AG04450 (cell line): Measurements from ENCODE around the gene CBFA2T2. TPM values are rescaled to one million over a fixed set of nuclear protein-coding genes. Genes with fewer than 3 reads are reported as not detected.

Source experiments
- CTCF ChIA-PET: fragments of 300-600, 350-600 bp; formaldehyde crosslinking; extraction: SDS; loops from one replicate; lab custom pipeline; 2022; ENCODE audit warnings: antibody characterized with exemption, inconsistent platforms; lab: Charles Lee
- POLR2A ChIA-PET: fragments of 350-600 bp; formaldehyde crosslinking; extraction: SDS; loops from one replicate; lab custom pipeline; 2021; ENCODE audit warnings: antibody characterized with exemption, inconsistent platforms; lab: Yijun Ruan, JAX
- DNase-seq: peaks from one replicate; pipeline ENCODE4 v3.0.0-alpha.2; 2011; ENCODE audit warnings: low read depth, low spot score
- H3K27ac ChIP-seq: one replicate; pipeline ENCODE4 v1.5.1; 2012; ENCODE audit warnings: low read depth, low read length, control low read depth
- H3K27me3 ChIP-seq: one replicate; pipeline ENCODE4 v1.6.0; 2012; ENCODE audit warnings: low read length; ENCODE audit not compliant: control insufficient read depth, insufficient read depth
- H3K4me3 ChIP-seq: 2 replicates; pipeline ENCODE4 v1.5.1; 2011; ENCODE audit warnings: mild to moderate bottlenecking, low read depth, low read length, control low read depth
- H3K9me3 ChIP-seq: 2 replicates; pipeline ENCODE4 v1.5.1; 2012; ENCODE audit warnings: low read length; ENCODE audit not compliant: control insufficient read depth, insufficient read depth
- polyA plus RNA-seq: library from polyadenylated mRNA; depleted of rRNA; stranded (reverse); fragments of >200 nt; gene quantifications from 2 replicates; pipeline ENCODE4 v1.2.3, GENCODE V29; 2011
- TF ChIP-seq, protein P1 (sequence below): IDR thresholded peaks from 2 replicates; pipeline ENCODE4 v1.5.1; 2011; ENCODE audit warnings: low read depth, low read length, control low read depth, inconsistent platforms

Gene CBFA2T2
- polyA plus RNA-seq, 1 experiment = 11.3 TPM

DNA sequence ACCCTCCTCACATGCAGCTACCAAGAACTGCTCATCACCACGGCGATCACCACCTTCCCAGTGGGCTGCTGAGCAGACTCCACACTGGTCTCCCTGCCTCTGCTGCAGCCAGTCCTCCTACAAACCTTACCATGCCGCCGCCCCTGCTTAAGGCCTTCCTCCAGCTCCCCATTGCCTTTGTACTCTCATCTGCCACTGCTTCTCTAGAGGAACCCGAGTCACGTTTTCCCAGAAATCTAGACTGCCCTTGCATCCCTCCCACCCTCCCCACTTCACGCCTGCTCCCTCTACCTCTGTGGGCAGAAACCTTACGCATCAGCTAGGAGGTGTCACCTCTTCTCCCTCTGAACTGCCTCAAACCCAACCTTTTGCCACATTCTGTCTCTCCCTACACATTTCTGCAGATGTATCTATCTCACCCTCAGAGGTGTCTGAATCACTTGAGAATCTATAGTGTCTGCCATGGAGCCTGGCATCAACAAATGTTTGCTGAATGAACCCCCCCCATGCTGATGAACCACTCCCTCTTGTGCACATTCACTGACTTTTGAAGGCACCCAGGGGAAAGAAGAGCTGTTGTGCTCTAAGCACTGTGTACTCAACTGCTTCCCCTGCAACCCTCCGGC lies 191.9 kb downstream of the CBFA2T2 start:
- H3K27me3 ChIP-seq = no peaks in the 10 kb centered on the region
- no peaks in the 10 kb centered on the region for H3K9me3 ChIP-seq
- H3K27ac ChIP-seq = no peak overlapping the region
- no peak for DNase-seq
- no peak overlapping the region for H3K4me3 ChIP-seq
- CTCF ChIA-PET = no interaction called here
- POLR2A ChIA-PET = no interaction called here
- TF ChIP-seq, protein P1, sequence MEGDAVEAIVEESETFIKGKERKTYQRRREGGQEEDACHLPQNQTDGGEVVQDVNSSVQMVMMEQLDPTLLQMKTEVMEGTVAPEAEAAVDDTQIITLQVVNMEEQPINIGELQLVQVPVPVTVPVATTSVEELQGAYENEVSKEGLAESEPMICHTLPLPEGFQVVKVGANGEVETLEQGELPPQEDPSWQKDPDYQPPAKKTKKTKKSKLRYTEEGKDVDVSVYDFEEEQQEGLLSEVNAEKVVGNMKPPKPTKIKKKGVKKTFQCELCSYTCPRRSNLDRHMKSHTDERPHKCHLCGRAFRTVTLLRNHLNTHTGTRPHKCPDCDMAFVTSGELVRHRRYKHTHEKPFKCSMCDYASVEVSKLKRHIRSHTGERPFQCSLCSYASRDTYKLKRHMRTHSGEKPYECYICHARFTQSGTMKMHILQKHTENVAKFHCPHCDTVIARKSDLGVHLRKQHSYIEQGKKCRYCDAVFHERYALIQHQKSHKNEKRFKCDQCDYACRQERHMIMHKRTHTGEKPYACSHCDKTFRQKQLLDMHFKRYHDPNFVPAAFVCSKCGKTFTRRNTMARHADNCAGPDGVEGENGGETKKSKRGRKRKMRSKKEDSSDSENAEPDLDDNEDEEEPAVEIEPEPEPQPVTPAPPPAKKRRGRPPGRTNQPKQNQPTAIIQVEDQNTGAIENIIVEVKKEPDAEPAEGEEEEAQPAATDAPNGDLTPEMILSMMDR = no peak

DNA sequence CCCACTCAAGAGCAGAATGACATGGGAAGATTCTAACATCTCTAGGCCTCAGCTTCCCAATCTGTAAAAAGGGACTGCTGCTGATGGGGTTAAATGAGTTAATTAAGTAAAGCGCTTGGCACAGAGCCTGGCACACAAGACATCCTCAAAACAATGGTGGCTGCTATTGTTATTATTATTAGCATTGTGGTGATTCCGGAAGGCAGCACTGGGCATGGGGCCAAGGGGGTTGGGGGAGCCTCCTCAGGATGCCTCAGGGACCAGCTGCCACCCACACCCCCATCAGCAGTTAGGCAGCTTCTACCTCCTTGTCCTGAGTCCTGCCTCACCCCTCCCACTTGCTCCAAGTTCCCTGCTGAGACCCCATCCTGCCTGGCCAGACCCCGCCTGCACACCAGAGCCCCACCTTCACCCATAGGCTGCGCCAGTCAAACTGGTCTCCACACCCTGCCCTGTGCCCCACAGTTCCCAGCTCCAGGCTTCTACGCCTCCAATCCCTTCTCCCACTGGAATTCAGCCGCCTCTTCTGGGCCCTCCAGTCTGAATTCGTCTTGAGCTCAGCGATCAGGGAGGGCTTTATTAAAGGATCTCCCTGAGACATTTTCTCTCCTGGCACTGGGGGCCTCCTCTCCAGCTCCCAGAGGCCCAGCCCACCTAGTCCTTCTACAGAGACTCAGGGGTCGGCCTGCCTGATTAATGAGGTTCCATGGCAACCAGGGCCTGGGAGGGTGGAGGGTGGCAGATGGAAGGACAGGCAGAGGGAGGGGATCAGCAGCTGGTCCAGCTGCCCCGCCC lies 194.8 kb downstream of the CBFA2T2 start:
- CTCF ChIA-PET = interaction anchor here (1.2 kb wide), 1 partner anchor 17 kb away, joined by 4 read pairs; no protein-coding TSS in a partner anchor
- H3K4me3 ChIP-seq = peak overlapping the region; percentile 51
- TF ChIP-seq, protein P1 = no peak
- no peak overlapping the region for H3K27ac ChIP-seq
- H3K9me3 ChIP-seq = no peaks in the 10 kb centered on the region
- DNase-seq = no peak
- H3K27me3 ChIP-seq = no peaks in the 10 kb centered on the region
- POLR2A ChIA-PET = interaction anchor here (1.1 kb wide), 1 partner anchor 18 kb away, joined by 4 read pairs; the partner anchor contains the start of gene ACTL10

DNA sequence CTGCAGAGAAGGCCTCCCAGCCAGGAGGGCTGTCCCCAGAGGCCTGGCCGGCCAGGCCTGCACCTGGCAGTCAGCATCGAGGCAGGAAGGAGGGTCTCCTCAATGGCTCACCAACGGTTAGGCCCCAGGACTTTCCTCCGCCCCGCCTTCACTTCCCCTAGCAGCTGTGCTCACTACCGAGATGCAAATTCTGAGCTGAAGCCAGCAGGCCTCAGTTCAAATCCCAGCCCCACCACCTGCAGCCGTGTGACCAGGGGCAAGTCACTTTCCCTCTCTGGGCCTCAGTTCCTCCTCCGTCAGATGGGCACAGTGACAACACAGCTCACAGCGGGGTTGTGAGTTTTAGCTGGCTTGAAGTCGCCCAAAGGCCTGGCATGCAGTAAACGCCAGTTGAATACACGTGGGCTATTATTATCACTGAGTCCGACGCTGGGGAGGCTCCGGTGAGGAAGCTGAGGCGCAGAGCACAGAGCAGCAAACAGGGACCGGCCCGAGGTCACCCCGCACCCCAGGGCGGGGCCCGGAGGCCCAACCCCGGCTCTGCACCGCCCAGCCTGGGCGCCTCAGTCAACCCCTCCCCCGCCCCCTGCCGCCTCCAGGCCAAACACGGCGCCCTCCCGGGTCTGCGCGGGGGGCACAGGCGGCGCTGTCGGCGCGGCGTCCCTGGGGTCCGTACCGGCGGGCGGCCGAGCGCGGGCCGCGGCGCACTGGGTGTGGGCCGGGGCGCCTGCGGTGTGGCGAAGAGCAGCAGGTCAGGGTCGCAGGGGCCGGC lies 195.6 kb downstream of the CBFA2T2 start:
- ChIA-PET CTCF (interaction anchor here (1.2 kb wide), 1 partner anchor 18 kb away, joined by 4 read pairs; no protein-coding TSS in a partner anchor), POLR2A (interaction anchor here (0.9 to 1.1 kb wide), 2 partner anchors 11 to 19 kb away, joined by 3 to 4 read pairs; partner anchors contain the start of genes ACTL10 and NECAB3)
- no peak for DNase-seq
- TF ChIP-seq, protein P1 = no peak
- Histone ChIP-seq H3K4me3 (peak overlapping the region; percentile 51), H3K9me3 (no peaks in the 10 kb centered on the region), H3K27ac (no peak overlapping the region), H3K27me3 (no peaks in the 10 kb centered on the region)

DNA sequence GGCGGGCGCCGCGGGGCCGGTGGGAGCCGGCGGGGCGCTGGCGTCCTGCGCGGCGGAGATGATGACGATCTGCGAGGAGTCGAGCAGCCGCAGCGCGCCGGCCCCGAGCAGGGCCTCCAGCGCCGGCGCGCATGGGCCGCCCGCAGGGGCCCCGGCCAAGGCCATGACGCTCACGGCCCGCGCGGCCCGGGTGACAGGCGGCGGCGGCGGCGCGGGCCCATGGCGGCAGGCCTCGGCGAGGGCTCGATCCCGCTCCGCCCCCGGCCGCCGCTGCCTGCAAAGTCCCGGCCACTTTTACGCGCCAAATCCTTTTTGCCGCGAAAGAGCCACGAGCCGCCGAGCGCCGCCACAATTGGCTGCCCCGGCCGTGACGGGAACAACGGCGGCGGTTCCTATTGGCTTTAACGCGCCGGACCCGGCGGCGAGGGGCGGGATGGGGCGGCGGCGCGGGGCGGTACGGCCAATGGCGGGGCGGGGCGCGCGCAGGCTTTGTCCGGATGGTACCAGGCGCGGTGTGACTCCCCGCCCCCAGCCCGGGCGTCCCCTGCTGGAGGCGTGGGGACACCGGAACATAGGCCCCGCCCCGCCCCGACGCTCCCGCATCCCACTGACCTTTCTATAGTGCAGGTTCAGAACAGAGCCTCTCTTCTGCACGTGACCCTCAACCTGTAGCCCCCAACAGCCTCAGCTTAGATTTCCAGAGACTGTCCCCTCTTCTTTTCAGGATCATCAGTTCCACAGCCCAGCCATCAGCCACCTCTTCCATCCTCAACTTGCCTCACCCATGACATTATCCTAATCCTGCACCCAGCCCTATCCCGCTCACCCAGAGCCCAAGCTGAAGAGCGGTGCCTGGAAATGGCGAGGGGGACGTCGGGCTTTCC lies 196.4 kb downstream of the CBFA2T2 start, which contains the start of gene E2F1:
Gene E2F1, minus strand, starts transcription at position 286 of the 884 bp plus-strand sequence. Its CDS starts 121 bp downstream, at position 165.
- POLR2A ChIA-PET = interaction anchor here (0.9 to 1.1 kb wide), 2 partner anchors 12 to 20 kb away, joined by 3 to 4 read pairs; partner anchors contain the start of genes ACTL10 and NECAB3
- H3K9me3 ChIP-seq = no peaks in the 10 kb centered on the region
- CTCF ChIA-PET = interaction anchor here (1.0 to 1.2 kb wide), 2 partner anchors 18 to 34 kb away, joined by 3 to 4 read pairs; partner anchors contain the start of gene PXMP4
- no peak within 1 kb of the TSS for H3K27ac ChIP-seq
- peak within 1 kb of the TSS; percentile 58 for H3K4me3 ChIP-seq
- TF ChIP-seq, protein P1 = peak; percentile 31
- H3K27me3 ChIP-seq = no peaks in the 10 kb centered on the region
- DNase-seq = peak; percentile 55
